Measurements from ENCODE around the gene FBXO36.

DNA sequence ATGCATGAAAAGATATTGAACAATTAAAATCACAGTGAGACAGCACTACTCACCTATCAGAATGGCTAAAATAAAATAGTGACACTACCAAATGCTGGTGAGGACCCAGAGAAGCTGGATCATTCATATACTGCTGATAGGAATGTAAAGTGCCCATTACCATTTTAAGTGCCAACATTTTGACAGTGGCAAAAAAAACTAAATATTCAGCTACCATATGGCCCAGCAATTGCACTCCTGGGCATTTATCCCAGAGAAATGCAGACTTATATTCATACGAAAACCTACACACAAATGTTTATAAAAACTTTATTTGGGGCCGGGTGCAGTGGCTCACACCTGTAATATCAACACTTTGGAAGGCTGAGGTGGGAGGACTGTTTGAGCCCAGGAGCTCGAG lies 47.6 kb downstream of the FBXO36 start:
- TF ChIP-seq, protein P1, sequence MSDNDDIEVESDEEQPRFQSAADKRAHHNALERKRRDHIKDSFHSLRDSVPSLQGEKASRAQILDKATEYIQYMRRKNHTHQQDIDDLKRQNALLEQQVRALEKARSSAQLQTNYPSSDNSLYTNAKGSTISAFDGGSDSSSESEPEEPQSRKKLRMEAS (IDR thresholded peaks at IDR 0.05; ENCODE audit: low read depth, low read length) = no peak
- TF ChIP-seq, protein P2, sequence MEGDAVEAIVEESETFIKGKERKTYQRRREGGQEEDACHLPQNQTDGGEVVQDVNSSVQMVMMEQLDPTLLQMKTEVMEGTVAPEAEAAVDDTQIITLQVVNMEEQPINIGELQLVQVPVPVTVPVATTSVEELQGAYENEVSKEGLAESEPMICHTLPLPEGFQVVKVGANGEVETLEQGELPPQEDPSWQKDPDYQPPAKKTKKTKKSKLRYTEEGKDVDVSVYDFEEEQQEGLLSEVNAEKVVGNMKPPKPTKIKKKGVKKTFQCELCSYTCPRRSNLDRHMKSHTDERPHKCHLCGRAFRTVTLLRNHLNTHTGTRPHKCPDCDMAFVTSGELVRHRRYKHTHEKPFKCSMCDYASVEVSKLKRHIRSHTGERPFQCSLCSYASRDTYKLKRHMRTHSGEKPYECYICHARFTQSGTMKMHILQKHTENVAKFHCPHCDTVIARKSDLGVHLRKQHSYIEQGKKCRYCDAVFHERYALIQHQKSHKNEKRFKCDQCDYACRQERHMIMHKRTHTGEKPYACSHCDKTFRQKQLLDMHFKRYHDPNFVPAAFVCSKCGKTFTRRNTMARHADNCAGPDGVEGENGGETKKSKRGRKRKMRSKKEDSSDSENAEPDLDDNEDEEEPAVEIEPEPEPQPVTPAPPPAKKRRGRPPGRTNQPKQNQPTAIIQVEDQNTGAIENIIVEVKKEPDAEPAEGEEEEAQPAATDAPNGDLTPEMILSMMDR (IDR thresholded peaks at IDR 0.05; ENCODE audit: low read depth, low read length) = no peak
- TF ChIP-seq POLR2A (IDR thresholded peaks at IDR 0.05; ENCODE audit: extremely low read depth, insufficient read length) = no peak
